Glomerular visceral epithelial cell (primary cell): ENCODE data around the gene RXFP1.

Experiments used
- DNase-seq: peaks from one replicate; pipeline ENCODE4 v3.0.0-alpha.2; 2016; ENCODE audit errors: extremely low spot score

Gene RXFP1

DNA sequence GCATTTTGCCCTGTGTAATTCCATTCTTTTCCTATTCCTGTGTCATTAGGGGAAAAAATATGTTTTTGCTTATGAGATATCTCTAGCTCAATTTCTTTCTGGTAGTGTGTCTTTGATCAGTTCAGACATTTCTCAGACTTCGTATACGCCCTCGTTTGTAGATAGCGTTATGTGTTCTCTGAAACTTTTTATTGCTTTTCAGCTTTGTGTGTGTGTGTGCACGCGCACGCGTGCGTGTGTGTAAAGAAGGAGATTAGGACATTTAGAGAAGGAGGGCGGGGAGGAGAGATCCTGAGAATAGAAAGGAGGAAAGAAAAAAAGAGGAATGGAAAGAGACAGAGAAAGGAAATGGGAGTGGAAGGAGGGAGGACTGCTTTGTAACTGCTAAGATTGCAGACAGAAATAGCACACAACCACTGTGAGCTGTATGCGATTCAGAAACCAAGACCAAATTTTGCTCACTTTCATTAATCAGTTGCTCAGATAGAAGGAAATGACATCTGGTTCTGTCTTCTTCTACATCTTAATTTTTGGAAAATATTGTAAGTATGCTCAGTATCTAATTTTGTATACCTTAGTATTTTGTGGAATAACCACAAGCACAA is at the start of gene RXFP1:
TSS of gene RXFP1 (plus strand) at position 399 of the 605 bp plus-strand sequence. CDS start at position 494, 95 bp downstream.
- DNase-seq: no peak

DNA sequence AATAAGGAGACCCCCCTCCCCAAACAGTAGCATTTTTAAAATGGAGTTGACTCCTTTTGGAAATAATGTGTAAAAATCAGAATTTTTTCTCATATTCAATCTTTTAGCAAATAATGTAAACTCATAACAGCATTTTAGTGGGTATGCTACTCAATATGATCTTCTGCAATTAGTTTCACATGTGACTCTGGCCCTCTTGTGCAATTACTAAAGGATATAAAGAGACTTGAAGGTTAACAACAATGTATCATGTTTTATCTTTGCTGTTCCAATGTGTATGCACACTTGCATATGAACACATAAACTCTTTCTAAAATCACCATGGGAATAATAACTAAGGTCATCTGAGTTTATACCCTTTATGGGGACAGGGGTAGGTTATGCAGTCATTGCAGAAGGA is 39.9 kb upstream of the RXFP1 start:
- no peak for DNase-seq

DNA sequence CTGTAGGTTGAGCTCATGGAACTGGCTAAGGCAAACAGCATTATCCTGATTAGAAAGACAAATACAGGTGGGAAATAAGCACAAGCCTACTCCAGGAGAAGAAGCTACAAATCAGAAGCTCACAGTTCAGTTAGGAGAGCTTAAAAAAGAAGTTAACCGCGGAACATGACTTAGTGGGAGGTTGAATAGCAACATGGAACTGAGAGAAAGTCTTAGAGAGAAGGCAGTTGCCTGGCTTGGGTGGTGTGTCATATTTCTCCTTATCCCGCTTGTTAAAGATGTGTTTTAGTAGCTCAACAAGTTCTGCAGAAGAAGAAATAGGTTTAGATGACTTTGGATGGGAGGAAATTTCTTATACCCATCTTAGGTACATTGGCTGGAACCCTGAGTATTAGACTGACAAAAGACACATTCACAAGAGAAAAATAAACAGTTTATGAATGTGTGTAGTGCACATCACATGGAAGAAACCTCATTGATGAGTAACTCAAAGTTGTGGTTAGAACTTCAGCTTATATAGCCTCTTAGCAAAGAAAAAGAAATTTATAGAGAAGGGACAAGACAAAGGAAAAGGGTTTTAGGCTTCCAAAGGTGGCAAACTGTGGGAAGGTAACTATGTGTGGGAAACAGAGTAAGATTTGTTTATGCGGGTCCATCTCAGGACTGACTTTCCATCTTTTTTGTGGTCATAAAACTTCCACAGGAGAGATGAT is 37.4 kb upstream of the RXFP1 start:
- DNase-seq: no peak

DNA sequence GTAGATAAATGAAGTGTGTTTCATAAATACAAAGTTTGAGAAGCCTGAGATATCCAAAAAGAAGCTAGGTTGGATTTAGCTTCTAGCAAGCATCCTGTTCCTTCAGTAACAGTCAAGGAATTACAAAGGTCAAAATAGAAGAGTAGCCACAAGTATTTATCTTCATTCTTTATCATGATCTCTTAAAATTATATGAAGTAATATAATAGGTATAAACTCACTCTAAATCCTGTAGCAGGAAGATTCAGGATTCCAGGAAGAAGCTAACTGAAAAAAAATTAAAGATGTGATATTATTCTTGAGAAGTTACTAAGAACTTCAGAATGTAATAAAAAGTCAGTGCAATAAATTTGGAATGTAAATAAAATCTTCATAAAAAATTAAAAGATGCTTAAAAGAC is 31.1 kb upstream of the RXFP1 start:
- no peak for DNase-seq

DNA sequence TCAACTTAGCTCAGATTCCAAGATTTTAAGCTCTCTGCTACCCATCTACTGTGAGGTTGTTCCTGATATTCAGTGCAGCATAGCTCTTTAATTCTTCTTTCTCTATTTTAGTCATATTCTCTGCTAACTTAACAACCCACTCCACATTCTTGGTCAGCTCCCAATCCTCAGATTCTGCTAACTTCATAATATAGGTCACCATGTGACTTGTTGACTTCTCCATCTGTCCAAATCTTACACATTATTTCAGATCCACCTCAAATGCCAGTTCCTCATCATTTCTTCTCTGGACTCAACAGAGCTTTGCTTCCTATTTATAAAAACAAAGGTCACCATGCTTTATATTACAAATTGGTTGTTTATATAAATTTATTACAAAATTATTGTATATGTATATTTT is 29.3 kb upstream of the RXFP1 start:
- no peak for DNase-seq

DNA sequence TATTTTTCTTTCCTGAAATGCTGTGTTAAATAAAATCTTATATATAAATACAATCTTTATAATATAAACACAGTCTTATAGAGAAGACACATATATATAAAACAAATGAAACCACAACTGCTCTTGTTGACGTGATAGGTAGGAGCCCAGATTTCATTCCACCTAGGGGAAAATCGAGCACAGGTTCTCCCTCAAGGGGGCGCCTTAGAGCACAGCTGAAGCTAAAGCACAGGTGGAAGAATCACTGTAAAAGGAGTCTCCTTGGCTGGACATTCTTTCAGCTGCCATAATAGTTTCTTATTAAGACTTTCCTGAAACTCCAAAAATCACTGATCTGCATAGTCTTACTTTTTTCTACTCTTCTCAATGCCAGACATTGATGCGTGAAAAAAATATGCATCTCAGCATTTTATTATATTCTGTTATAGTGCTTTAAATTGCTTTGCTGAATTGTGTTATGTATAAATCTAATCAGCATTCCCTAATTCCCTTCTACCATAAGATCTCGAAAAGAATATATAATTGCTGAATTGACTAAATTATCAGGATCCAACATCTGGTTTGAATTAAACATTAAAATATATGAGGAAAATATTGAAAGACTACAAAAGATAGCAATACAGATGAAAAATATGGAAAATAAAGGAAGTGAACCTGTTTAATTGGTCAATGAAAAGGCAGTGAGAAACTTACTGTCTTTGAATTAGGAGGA is 25.5 kb upstream of the RXFP1 start:
- no peak for DNase-seq

DNA sequence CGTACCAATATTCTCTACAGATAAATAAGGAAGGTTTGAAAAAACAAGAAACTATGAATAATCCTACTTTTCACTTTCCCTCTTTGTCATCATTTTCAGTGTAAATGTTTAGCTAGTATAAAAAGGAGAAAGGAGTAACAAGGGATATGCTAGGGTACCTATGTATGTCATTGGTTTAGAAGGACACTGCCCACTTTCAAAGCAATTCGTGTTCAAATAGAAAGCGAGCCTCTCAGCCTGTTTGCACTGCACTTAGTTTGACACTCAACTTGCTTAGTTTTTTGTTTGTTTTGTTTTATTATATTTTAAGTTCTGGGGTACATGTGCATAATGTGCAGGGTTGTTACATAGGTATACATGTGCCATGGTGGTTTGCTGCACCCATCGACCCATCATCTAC is 21.6 kb upstream of the RXFP1 start:
- DNase-seq: no peak

DNA sequence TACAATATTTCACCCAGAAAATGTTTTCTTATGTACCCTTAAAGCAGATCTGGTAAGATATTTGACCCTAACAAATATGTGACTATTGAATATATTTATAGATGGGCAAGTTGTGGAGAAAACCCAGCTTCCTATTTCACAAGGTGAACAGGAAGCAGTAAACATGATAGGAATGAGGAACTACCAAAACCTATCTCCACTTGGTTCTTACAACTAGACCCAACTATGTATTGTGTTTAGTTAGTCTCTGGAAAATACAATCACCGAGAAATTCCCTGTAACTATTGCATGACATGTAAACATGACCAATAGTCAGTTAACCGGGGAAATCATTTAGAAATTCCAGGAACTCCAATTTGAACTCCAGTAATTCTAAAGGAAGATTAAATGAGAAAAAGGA is 8.4 kb upstream of the RXFP1 start:
- DNase-seq: no peak

DNA sequence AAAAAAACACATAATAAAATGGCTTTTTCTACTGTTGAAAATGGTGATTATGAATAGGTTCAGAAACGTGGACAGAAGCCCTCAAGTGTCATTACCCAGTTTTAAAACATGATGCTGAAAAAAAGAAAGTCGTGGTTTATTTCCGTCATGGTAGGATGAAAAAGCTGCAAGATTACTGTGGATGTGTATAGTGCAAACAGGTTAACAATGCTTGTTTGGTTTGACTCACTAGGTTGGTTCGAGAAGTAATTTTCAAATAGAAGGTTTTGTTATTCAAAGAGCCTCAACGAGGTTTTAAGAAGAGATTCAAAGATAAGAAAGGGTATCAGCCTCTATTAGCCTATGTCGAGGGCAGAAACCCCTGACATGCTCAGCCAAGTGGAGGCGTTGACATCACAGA is 2.5 kb upstream of the RXFP1 start:
- DNase-seq: no peak

DNA sequence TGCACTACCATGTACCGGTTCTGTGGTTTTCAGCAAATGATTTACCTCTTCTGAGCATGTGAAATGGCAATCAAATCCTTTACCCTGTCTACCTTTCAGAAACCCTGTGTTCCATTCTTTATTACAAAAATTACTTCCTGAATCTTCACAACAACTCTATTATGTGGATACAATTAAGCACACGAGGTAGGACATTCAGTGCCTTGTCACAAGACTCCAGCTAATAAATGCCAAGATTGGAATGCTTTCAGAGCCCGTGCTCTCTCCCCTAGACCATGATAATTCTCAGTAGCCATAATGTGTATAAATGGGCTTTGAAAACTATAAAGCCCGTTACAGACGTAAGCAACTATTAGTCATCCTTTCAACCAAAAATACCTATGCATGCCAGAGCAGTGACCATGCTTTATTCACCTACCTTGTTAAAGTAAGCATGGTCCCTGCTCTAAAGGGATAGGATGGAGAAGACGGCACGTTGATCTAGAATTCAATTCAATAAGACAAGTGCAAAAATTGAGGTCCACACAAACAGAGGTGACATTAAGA is 2.4 kb downstream of the RXFP1 start:
- DNase-seq: no peak

DNA sequence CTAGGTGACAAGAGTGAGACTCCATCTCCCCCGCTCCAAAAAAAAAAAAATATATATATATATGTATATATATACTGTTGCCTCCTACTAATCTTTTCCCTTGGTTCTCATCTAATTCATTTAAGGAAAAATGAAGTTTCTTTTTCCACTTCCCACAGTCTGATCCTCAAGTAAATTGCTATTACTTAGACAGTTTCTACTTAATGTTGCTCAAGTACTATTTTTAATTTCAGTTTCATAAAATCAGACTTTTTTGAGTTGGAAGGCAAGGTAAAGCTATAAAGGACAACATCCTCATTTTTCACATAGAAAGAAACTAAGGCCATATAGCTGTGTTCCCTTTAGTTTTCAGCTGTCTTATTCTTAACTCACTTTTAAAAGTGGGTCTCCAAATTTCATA is 5.8 kb downstream of the RXFP1 start:
- DNase-seq: no peak

DNA sequence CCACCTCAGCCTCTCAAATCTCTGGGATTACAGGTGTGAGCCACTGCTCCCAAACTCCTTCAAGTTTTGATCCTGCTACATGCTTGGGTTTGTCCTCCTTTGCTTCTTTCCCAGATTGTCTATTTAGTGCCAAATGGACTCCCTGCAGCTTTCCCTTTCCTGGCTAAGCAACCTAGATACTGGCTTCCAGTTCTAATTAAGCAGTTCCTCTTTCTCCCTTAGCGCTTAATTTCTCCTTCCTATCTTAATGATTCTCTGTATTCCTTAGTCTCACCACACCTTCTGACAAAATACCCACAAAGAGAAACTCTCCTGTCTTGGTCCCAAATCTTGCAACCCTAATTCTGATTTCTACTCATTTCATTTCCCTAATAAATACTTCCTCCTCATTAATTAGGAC is 7.8 kb downstream of the RXFP1 start:
- DNase-seq: no peak

DNA sequence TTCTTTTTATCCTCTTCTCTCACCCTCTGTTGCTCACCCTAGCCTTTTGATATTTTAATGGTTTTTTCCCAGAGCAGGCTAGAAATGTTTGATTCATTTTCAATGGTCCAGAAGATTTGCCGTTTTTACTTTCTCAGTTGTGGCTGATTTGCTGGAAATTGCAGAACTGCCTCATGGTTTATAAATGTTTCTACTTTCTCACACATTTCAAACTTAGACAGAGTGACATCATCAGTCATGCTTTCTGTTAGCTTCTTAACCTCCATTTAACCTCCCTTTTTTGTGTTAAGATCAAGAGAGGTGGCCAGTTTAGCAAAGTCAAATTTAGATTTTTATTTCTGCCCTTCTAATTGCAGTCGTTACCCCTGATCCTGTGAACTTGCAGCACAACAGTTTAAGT is 8.7 kb downstream of the RXFP1 start:
- DNase-seq: no peak

DNA sequence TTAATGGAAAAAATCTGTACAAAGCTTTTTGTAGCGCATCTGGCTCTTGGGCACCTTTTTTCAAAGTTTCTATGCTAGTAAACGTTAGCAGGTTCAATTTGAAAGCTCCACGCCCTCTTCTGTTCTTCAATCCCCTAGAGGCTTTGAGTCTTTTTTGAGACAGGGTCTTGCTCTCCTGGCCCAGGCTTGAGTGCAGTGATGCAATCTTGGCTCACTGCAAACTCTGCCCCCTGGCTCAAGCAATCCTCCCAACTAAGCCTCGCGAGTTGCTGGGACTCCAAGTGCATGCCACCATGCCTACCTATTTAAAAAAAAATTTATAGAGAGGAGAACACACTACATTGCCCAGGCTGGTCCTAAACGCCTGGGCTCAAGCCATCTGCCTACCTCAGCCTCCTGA is 9.2 kb downstream of the RXFP1 start:
- DNase-seq: no peak

DNA sequence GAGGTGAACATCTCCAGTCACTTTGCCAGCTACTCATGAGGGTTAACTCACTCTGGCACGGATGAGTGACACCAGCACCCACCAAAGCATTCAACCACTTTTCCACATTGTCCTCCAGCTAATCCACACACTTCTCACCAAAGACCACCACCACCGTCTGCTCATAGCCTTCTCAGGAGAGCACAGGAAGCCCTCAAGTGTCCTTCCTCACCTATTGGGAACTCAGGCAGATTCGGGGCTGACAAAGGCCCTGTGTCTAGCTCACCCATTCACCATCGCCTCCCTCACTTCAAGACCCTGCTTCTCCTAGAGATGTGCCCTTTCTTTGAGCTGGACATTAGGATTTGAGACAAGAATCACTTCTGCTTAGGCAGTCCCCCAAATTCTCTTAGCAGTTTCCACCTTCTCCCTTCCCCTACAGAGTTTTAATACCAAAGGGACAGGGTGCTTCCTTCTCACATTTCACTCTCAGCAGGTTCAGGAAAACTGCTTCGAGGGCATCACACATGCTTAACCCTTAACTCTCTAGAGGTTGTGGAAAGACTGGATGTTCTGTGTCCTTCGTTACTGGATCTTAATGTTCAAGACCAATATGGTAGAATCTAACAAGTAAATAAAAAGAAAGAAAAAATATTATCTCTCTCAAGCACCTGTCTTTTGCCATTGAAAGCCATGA is 11.0 kb downstream of the RXFP1 start:
- no peak for DNase-seq

DNA sequence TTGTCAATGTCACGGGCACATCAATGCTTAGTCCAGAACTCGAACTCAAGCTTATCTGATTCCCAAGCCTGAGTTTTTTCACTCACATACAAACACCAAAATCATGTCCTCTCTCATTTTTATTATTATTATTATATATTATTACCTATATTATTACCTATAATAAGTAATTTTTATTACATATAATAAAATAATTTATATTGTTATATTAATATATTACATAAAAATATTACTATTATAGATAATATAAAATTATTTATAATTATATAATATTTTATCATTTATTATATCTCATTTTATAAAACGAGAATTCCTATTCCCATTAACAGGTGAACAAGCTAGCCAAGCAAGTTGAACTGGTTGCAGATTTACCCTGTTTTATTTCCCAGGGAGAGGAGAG is 13.0 kb downstream of the RXFP1 start:
- no peak for DNase-seq

DNA sequence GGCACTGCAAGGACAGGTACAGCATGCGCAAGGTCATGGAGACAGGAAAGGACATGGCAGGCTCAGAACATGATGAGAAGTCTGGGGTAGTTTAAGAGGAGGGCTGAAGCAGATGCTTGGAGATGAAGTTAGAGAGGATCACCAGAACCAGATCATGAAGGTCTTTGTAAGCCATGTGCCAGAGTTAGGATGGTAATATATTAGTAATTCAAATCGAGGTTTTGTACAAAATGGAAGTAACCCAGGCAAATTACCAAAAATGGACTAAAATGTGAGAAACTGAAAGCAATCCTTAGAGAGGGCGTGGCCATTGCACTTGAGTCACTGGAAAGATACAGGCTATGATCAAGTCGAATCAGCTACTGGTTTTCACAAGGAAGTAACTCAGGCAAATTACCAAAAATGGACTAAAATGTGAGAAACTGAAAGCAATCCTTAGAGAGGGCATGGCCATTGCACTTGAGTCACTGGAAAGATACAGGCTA is 13.5 kb downstream of the RXFP1 start:
- peak; percentile 51 for DNase-seq

DNA sequence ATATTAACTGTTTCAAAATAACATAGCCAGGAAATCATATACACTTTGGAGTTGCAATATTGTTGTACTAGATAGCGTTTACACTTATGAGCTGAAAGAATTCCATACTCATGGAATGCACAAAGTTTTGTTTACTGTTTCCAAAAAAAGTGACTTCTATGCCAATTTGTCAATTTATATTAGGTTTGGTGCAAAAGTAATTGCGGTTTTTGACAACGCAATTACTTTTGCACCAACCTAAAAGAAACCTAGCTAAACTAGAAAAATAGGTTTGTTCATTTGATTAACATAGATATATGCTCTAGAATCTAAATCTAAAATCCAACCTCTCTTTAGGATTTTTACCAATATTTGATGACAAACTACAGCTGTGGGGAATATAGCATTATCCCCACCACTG is 15.2 kb downstream of the RXFP1 start:
- DNase-seq: no peak

DNA sequence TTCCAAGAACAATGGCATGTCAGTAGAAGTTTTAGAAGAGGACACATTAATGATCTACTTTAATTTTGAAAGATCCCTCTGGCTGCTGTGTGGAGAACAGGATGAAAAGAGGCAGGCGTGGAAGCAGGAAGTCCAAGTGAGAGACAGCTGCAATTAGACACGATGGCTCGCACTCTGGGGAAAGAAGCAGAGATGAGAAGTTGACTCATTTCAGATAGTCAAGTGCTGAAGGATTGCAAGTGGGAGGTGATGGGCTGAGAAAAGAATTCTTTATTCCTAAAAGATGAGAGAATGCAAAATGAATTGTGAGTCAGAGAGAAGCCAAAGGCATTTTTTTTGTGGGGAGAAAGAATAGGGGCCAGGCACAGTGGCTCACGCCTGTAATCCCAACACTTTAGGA is 16.5 kb downstream of the RXFP1 start:
- DNase-seq: peak; percentile 15

DNA sequence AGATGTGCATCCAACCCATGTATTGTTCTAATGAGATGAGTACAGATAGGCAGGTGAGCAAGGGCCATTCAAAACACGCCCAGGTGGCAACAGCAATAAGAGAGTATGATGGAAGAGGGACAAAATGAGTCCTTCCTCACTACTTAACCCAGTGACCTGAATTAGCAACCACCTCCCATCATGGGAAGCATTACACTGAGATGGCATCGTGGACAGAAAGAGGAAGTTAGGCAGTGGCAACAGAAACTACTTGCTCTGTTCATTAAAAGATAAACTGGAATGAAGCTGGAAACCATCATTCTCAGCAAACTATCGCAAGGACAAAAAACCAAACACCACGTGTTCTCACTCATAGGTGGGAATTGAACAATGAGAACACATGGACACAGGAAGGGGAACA is 17.2 kb downstream of the RXFP1 start:
- no peak for DNase-seq

DNA sequence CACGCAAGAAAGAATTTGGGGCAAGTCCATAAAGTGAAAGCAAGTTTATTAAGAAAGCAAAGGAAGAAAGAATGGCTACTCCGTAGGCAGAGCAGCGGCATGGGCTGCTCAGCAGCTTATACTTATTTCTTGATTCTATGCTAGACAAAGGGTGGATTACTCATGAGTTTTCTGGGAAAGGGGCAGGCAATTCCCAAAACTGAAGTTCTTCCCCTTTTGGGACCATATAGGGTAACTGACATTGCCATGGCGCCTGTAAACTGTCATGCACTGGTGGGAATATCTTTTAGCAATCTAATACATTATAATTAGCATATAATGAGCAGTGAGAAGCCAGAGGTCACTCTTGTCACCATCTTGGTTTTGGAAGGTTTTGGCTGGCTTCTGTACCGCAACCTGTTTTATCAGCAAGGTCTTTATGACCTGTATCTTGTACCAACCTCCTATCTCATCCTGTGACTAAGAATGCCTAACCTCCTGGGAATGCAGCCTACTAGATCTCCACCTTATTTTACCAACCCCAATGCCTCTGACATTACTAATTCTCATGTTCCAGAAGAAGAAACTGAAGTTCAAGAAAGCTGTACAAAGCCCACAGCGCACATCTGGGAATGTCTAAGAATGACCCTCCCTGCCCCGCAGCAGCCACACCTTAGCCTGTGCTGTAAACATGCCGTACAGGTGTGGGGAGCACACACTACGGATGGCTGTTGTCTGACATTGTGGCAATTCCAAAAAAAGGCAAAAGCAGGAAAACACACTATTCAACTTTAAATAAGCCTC is 18.6 kb downstream of the RXFP1 start:
- DNase-seq: no peak
